ENCODE measurements around the gene ZNF525.
A peak's percentile ranks its signal among the peaks of the same experiment; 100 is the strongest.
"Not testable (repeated sequence)": the region's sequence is repeated elsewhere in the genome, so short reads cannot be mapped to it uniquely, and the experiment has no call there.

The ZNF525 gene

GRCh38 chr19:53394974-53395839 lies 29.7 kb downstream of the ZNF525 start, which contains the start of gene ZNF765:
Gene ZNF765, plus strand, starts transcription at chr19:53395149. Its CDS starts 2,867 bp downstream, at chr19:53398016.
- Histone ChIP-seq H3K27ac (ENCODE audit: low read depth in 2 of 2, low read length in 2 of 2) (peak within 1 kb of the TSS; percentile 83 to 88), H3K9me3 (ENCODE audit: control insufficient read depth in 2 of 2, low read length in 2 of 2) (no peaks in the 10 kb centered on the region), H3K4me1 (ENCODE audit: control insufficient read depth in 2 of 2, insufficient read depth in 2 of 2, low read length in 2 of 2) (peaks cover 7 to 8% of the 10 kb centered on the region in 2 donors), H3K27me3 (ENCODE audit: control insufficient read depth in 2 of 2, insufficient read depth in 2 of 2, low read length in 2 of 2) (no peaks in the 10 kb centered on the region), H3K36me3 (ENCODE audit: control insufficient read depth in 2 of 2, insufficient read depth in 2 of 2, low read length in 2 of 2) (peaks cover 5 to 13% of the 10 kb centered on the region in 2 donors), H3K9ac (ENCODE audit: low read depth in 1 of 2, low read length in 2 of 2) (peak within 1 kb of the TSS; percentile 84 to 91), H3K4me3 (ENCODE audit: low read length in 2 of 2) (peak within 1 kb of the TSS; percentile 88 to 89)

GRCh38 chr19:53395840-53396524 lies 30.5 kb downstream of the ZNF525 start:
- Histone ChIP-seq H3K4me3 (ENCODE audit: low read length in 2 of 2) (peak overlapping the region; percentile 88 to 89), H3K36me3 (ENCODE audit: control insufficient read depth in 2 of 2, insufficient read depth in 2 of 2, low read length in 2 of 2) (peaks cover 12 to 19% of the 10 kb centered on the region in 2 donors), H3K27ac (ENCODE audit: low read depth in 2 of 2, low read length in 2 of 2) (peak overlapping the region; percentile 83 to 88), H3K9ac (ENCODE audit: low read depth in 1 of 2, low read length in 2 of 2) (peak overlapping the region; percentile 84 to 91)
- H3K9me3 ChIP-seq (ENCODE audit: control insufficient read depth in 2 of 2, low read length in 2 of 2); H3K4me1 ChIP-seq (ENCODE audit: control insufficient read depth in 2 of 2, insufficient read depth in 2 of 2, low read length in 2 of 2); H3K27me3 ChIP-seq (ENCODE audit: control insufficient read depth in 2 of 2, insufficient read depth in 2 of 2, low read length in 2 of 2): not testable (repeated sequence)

- no peak overlapping the region for H3K9ac ChIP-seq (ENCODE audit: low read depth in 1 of 2, low read length in 2 of 2)
- H3K9me3 ChIP-seq (ENCODE audit: control insufficient read depth in 2 of 2, low read length in 2 of 2) = peaks cover under 1 to 3% of the 10 kb centered on the region in 2 donors
- no peak overlapping the region for H3K27ac ChIP-seq (ENCODE audit: low read depth in 2 of 2, low read length in 2 of 2)
- H3K36me3 ChIP-seq (ENCODE audit: control insufficient read depth in 2 of 2, insufficient read depth in 2 of 2, low read length in 2 of 2) = peaks cover 13 to 21% of the 10 kb centered on the region in 2 donors
- peaks cover 7 to 8% of the 10 kb centered on the region in 2 donors for H3K4me1 ChIP-seq (ENCODE audit: control insufficient read depth in 2 of 2, insufficient read depth in 2 of 2, low read length in 2 of 2)
- no peaks in the 10 kb centered on the region for H3K27me3 ChIP-seq (ENCODE audit: control insufficient read depth in 2 of 2, insufficient read depth in 2 of 2, low read length in 2 of 2)
- H3K4me3 ChIP-seq (ENCODE audit: low read length in 2 of 2) = peak overlapping the region in 1 of 2 donors; percentile 88
These were observed 31.0 kb downstream of the ZNF525 start for GRCh38 chr19:53396525-53396868.

- H3K27ac ChIP-seq (ENCODE audit: low read depth in 2 of 2, low read length in 2 of 2); H3K4me3 ChIP-seq (ENCODE audit: low read length in 2 of 2); H3K9ac ChIP-seq (ENCODE audit: low read depth in 1 of 2, low read length in 2 of 2); H3K9me3 ChIP-seq (ENCODE audit: control insufficient read depth in 2 of 2, low read length in 2 of 2); H3K4me1 ChIP-seq (ENCODE audit: control insufficient read depth in 2 of 2, insufficient read depth in 2 of 2, low read length in 2 of 2); H3K27me3 ChIP-seq (ENCODE audit: control insufficient read depth in 2 of 2, insufficient read depth in 2 of 2, low read length in 2 of 2): not testable (repeated sequence)
- peaks cover 21 to 29% of the 10 kb centered on the region in 2 donors for H3K36me3 ChIP-seq (ENCODE audit: control insufficient read depth in 2 of 2, insufficient read depth in 2 of 2, low read length in 2 of 2)
These were observed 32.4 kb downstream of the ZNF525 start for GRCh38 chr19:53397918-53398317.

- H3K4me3 ChIP-seq (ENCODE audit: low read length in 2 of 2) = peak overlapping the region in 1 of 2 donors; percentile 1
- no peaks in the 10 kb centered on the region for H3K27me3 ChIP-seq (ENCODE audit: control insufficient read depth in 2 of 2, insufficient read depth in 2 of 2, low read length in 2 of 2)
- no peak overlapping the region for H3K27ac ChIP-seq (ENCODE audit: low read depth in 2 of 2, low read length in 2 of 2)
- no peak overlapping the region for H3K9ac ChIP-seq (ENCODE audit: low read depth in 1 of 2, low read length in 2 of 2)
- H3K9me3 ChIP-seq (ENCODE audit: control insufficient read depth in 2 of 2, low read length in 2 of 2) = peaks cover 41 to 50% of the 10 kb centered on the region in 2 donors
- H3K4me1 ChIP-seq (ENCODE audit: control insufficient read depth in 2 of 2, insufficient read depth in 2 of 2, low read length in 2 of 2) = no peaks in the 10 kb centered on the region
- H3K36me3 ChIP-seq (ENCODE audit: control insufficient read depth in 2 of 2, insufficient read depth in 2 of 2, low read length in 2 of 2) = peaks cover 29 to 35% of the 10 kb centered on the region in 2 donors
These were observed 44.1 kb downstream of the ZNF525 start for GRCh38 chr19:53409505-53410204.

GRCh38 chr19:53420520-53421315 lies 55.2 kb downstream of the ZNF525 start:
- not testable (repeated sequence) for H3K27ac ChIP-seq (ENCODE audit: low read depth in 2 of 2, low read length in 2 of 2); H3K27me3 ChIP-seq (ENCODE audit: control insufficient read depth in 2 of 2, insufficient read depth in 2 of 2, low read length in 2 of 2); H3K9ac ChIP-seq (ENCODE audit: low read depth in 1 of 2, low read length in 2 of 2); H3K4me3 ChIP-seq (ENCODE audit: low read length in 2 of 2); H3K4me1 ChIP-seq (ENCODE audit: control insufficient read depth in 2 of 2, insufficient read depth in 2 of 2, low read length in 2 of 2); H3K9me3 ChIP-seq (ENCODE audit: control insufficient read depth in 2 of 2, low read length in 2 of 2); H3K36me3 ChIP-seq (ENCODE audit: control insufficient read depth in 2 of 2, insufficient read depth in 2 of 2, low read length in 2 of 2)

- H3K4me3 ChIP-seq (ENCODE audit: low read length in 2 of 2) = no peak overlapping the region
- no peaks in the 10 kb centered on the region for H3K9me3 ChIP-seq (ENCODE audit: control insufficient read depth in 2 of 2, low read length in 2 of 2)
- no peaks in the 10 kb centered on the region for H3K4me1 ChIP-seq (ENCODE audit: control insufficient read depth in 2 of 2, insufficient read depth in 2 of 2, low read length in 2 of 2)
- no peaks in the 10 kb centered on the region for H3K36me3 ChIP-seq (ENCODE audit: control insufficient read depth in 2 of 2, insufficient read depth in 2 of 2, low read length in 2 of 2)
- no peak overlapping the region for H3K9ac ChIP-seq (ENCODE audit: low read depth in 1 of 2, low read length in 2 of 2)
- H3K27me3 ChIP-seq (ENCODE audit: control insufficient read depth in 2 of 2, insufficient read depth in 2 of 2, low read length in 2 of 2) = no peaks in the 10 kb centered on the region
- H3K27ac ChIP-seq (ENCODE audit: low read depth in 2 of 2, low read length in 2 of 2) = no peak overlapping the region
These were observed 57.0 kb downstream of the ZNF525 start for GRCh38 chr19:53422551-53422950.

GRCh38 chr19:53423074-53423473 lies 57.6 kb downstream of the ZNF525 start:
- not testable (repeated sequence) for H3K36me3 ChIP-seq (ENCODE audit: control insufficient read depth in 2 of 2, insufficient read depth in 2 of 2, low read length in 2 of 2); H3K9ac ChIP-seq (ENCODE audit: low read depth in 1 of 2, low read length in 2 of 2); H3K4me1 ChIP-seq (ENCODE audit: control insufficient read depth in 2 of 2, insufficient read depth in 2 of 2, low read length in 2 of 2); H3K27me3 ChIP-seq (ENCODE audit: control insufficient read depth in 2 of 2, insufficient read depth in 2 of 2, low read length in 2 of 2); H3K27ac ChIP-seq (ENCODE audit: low read depth in 2 of 2, low read length in 2 of 2); H3K4me3 ChIP-seq (ENCODE audit: low read length in 2 of 2); H3K9me3 ChIP-seq (ENCODE audit: control insufficient read depth in 2 of 2, low read length in 2 of 2)

- not testable (repeated sequence) for H3K27me3 ChIP-seq (ENCODE audit: control insufficient read depth in 2 of 2, insufficient read depth in 2 of 2, low read length in 2 of 2); H3K4me3 ChIP-seq (ENCODE audit: low read length in 2 of 2); H3K9ac ChIP-seq (ENCODE audit: low read depth in 1 of 2, low read length in 2 of 2); H3K4me1 ChIP-seq (ENCODE audit: control insufficient read depth in 2 of 2, insufficient read depth in 2 of 2, low read length in 2 of 2); H3K36me3 ChIP-seq (ENCODE audit: control insufficient read depth in 2 of 2, insufficient read depth in 2 of 2, low read length in 2 of 2); H3K9me3 ChIP-seq (ENCODE audit: control insufficient read depth in 2 of 2, low read length in 2 of 2); H3K27ac ChIP-seq (ENCODE audit: low read depth in 2 of 2, low read length in 2 of 2)
These were observed 58.2 kb downstream of the ZNF525 start for GRCh38 chr19:53423680-53424079.

Data from mucosa of rectum (tissue), 2 donors.